ENCODE results near the gene SMPD4.

- TF ChIP-seq EZH2 (IDR thresholded peaks at IDR 0.05; ENCODE audit: low read length, missing control alignments) (no peak), CTCF (conservative IDR thresholded peaks at IDR 0.05 in 1 of 2, IDR thresholded peaks at IDR 0.05 in 1 of 2; ENCODE audit: low read depth in 1 of 2, low read length in 2 of 2) (no peak)
Observed at GRCh38 chr2:130185436-130185835, 4.0 kb upstream of the SMPD4 start.
